ENCODE results near the gene CD72. TPM values are rescaled to one million over a fixed set of nuclear protein-coding genes. Genes with fewer than 3 reads are reported as not detected.

The CD72 gene
- total RNA-seq, 1 donor from 2014 or later = 1.7 TPM

GRCh38 chr9:35653611-35654010 lies 35.4 kb upstream of the CD72 start:
- H3K27me3 ChIP-seq (ENCODE audit: control insufficient read depth, insufficient read depth, low read length) = no peaks in the 10 kb centered on the region
- H3K36me3 ChIP-seq (ENCODE audit: control insufficient read depth, insufficient read depth, low read length) = no peaks in the 10 kb centered on the region
- no peak for DNase-seq (ENCODE audit: low read depth)
- no peak for TF ChIP-seq CTCF (IDR thresholded peaks at IDR 0.05; ENCODE audit: insufficient read depth, low read length, poor library complexity, severe bottlenecking)
- H3K4me3 ChIP-seq (ENCODE audit: low read depth, low read length) = no peak overlapping the region

GRCh38 chr9:35652829-35653209 lies 34.6 kb upstream of the CD72 start:
- no peak overlapping the region for H3K4me3 ChIP-seq (ENCODE audit: low read depth, low read length)
- no peak for TF ChIP-seq CTCF (IDR thresholded peaks at IDR 0.05; ENCODE audit: insufficient read depth, low read length, poor library complexity, severe bottlenecking)
- H3K36me3 ChIP-seq (ENCODE audit: control insufficient read depth, insufficient read depth, low read length) = no peaks in the 10 kb centered on the region
- H3K27me3 ChIP-seq (ENCODE audit: control insufficient read depth, insufficient read depth, low read length) = no peaks in the 10 kb centered on the region
- DNase-seq (ENCODE audit: low read depth) = no peak

- Histone ChIP-seq H3K36me3 (ENCODE audit: control insufficient read depth, insufficient read depth, low read length) (no peaks in the 10 kb centered on the region), H3K4me3 (ENCODE audit: low read depth, low read length) (no peak overlapping the region), H3K27me3 (ENCODE audit: control insufficient read depth, insufficient read depth, low read length) (no peaks in the 10 kb centered on the region)
- no peak for TF ChIP-seq CTCF (IDR thresholded peaks at IDR 0.05; ENCODE audit: insufficient read depth, low read length, poor library complexity, severe bottlenecking)
- no peak for DNase-seq (ENCODE audit: low read depth)
Measured at GRCh38 chr9:35651956-35652828, 34.0 kb upstream of the CD72 start.

GRCh38 chr9:35650341-35651158 lies 32.3 kb upstream of the CD72 start, which contains the start of gene SIT1:
Gene SIT1, minus strand, starts transcription at chr9:35650931. Its CDS starts 78 bp downstream, at chr9:35650853.
- no peak for DNase-seq (ENCODE audit: low read depth)
- no peak within 1 kb of the TSS for H3K4me3 ChIP-seq (ENCODE audit: low read depth, low read length)
- no peaks in the 10 kb centered on the region for H3K36me3 ChIP-seq (ENCODE audit: control insufficient read depth, insufficient read depth, low read length)
- no peak for TF ChIP-seq CTCF (IDR thresholded peaks at IDR 0.05; ENCODE audit: insufficient read depth, low read length, poor library complexity, severe bottlenecking)
- no peaks in the 10 kb centered on the region for H3K27me3 ChIP-seq (ENCODE audit: control insufficient read depth, insufficient read depth, low read length)

- TF ChIP-seq CTCF (IDR thresholded peaks at IDR 0.05; ENCODE audit: insufficient read depth, low read length, poor library complexity, severe bottlenecking) = no peak
- Histone ChIP-seq H3K36me3 (ENCODE audit: control insufficient read depth, insufficient read depth, low read length) (no peaks in the 10 kb centered on the region), H3K27me3 (ENCODE audit: control insufficient read depth, insufficient read depth, low read length) (no peaks in the 10 kb centered on the region), H3K4me3 (ENCODE audit: low read depth, low read length) (no peak overlapping the region)
- no peak for DNase-seq (ENCODE audit: low read depth)
Measured at GRCh38 chr9:35649431-35650340, 31.5 kb upstream of the CD72 start.

Measured in kidney epithelial cell (primary cell).